OCI-LY7 (cell line): ENCODE measurements around the gene FNDC5. TPM values are rescaled to one million over a fixed set of nuclear protein-coding genes. Genes with fewer than 3 reads are reported as not detected.

Experiments used
- BruUV-seq: library from RNA; stranded (reverse); fragments of 400-500 nt; replicated peaks from 2 replicates; lab custom pipeline; 2021; lab: Mats Ljungman, UMichigan
- CTCF ChIA-PET: fragments of 300-600 bp; sonication (Branson Sonifier 250); formaldehyde crosslinking; loops from one replicate; lab custom pipeline; 2022; ENCODE audit warnings: antibody characterized with exemption; ENCODE audit not compliant: unreplicated experiment; lab: Charles Lee
- POLR2A ChIA-PET: fragments of 300-600 bp; sonication (Branson Sonifier 250); formaldehyde crosslinking; loops from one replicate; lab custom pipeline; 2022; ENCODE audit warnings: antibody characterized with exemption; lab: Charles Lee
- DNase-seq: peaks from one replicate; pipeline ENCODE4 v3.0.0-alpha.2; 2015; ENCODE audit warnings: low spot score
- H2AFZ ChIP-seq: fragments of 200-600 bp; sonication (generic), shearing (Covaris generic); 2 replicates; pipeline ENCODE4 v1.6.1; 2014; ENCODE audit warnings: mild to moderate bottlenecking, antibody characterized with exemption, low read length, moderate library complexity
- H3K27ac ChIP-seq: fragments of 200-600 bp; sonication (generic); 2 replicates; pipeline ENCODE4 v1.5.1; 2014; ENCODE audit warnings: mixed run types, low read depth, mild to moderate bottlenecking, moderate library complexity, low read length, inconsistent platforms; ENCODE audit not compliant: poor library complexity, severe bottlenecking
- H3K36me3 ChIP-seq: fragments of 200-600 bp; sonication (generic); 2 replicates; pipeline ENCODE4 v1.6.1; 2014; ENCODE audit warnings: mild to moderate bottlenecking, antibody characterized with exemption, low read length, moderate library complexity, mixed read lengths; ENCODE audit not compliant: insufficient read depth
- H3K4me1 ChIP-seq: fragments of 200-600 bp; sonication (generic); 2 replicates; pipeline ENCODE4 v1.5.1; 2014; ENCODE audit warnings: mild to moderate bottlenecking, low read length; ENCODE audit not compliant: insufficient read depth, poor library complexity, severe bottlenecking
- H3K4me2 ChIP-seq: fragments of 200-600 bp; sonication (generic); 2 replicates; pipeline ENCODE4 v1.6.1; 2014; ENCODE audit warnings: mild to moderate bottlenecking, low read length
- H3K4me3 ChIP-seq: fragments of 200-600 bp; sonication (generic); 2 replicates; pipeline ENCODE4 v1.5.1; 2014; ENCODE audit warnings: mild to moderate bottlenecking, low read depth, low read length; ENCODE audit not compliant: poor library complexity, severe bottlenecking
- H3K79me2 ChIP-seq: fragments of 200-600 bp; sonication (generic); 2 replicates; pipeline ENCODE4 v1.6.1; 2016; ENCODE audit warnings: low read depth, mild to moderate bottlenecking, low read length, moderate library complexity, mixed read lengths; ENCODE audit not compliant: insufficient read depth
- H3K9me2 ChIP-seq: fragments of 200-600 bp; sonication (generic); 2 replicates; pipeline ENCODE4 v1.6.1; 2016; ENCODE audit warnings: mild to moderate bottlenecking, low read length, mixed read lengths; ENCODE audit not compliant: insufficient read depth
- H3K9me3 ChIP-seq: fragments of 200-600 bp; sonication (generic); 2 replicates; pipeline ENCODE4 v1.6.1; 2014; ENCODE audit warnings: mild to moderate bottlenecking, mixed run types, low read length, mixed read lengths
- H4K20me1 ChIP-seq: fragments of 200-600 bp; sonication (generic); 2 replicates; pipeline ENCODE4 v1.6.1; 2014; ENCODE audit warnings: mild to moderate bottlenecking, antibody characterized with exemption, low read length, moderate library complexity, mixed read lengths; ENCODE audit not compliant: insufficient read depth
- EZH2phosphoT487 ChIP-seq: fragments of 200-600 bp; sonication (generic); IDR thresholded peaks from 2 replicates; pipeline ENCODE4 v1.6.1; 2018; ENCODE audit warnings: low read depth, borderline replicate concordance, mild to moderate bottlenecking, mixed run types, antibody characterized with exemption, low read length, moderate library complexity, mixed read lengths
- intact Hi-C: fragments of 100-400 bp; cut with micrococcal nuclease; formaldehyde crosslinking; loops from one replicate; pipeline ENCODE4 v1.10.0; 2022; ENCODE audit not compliant: unreplicated experiment
- total RNA-seq, 2 experiments: library from RNA; depleted of rRNA in 1 of 2; stranded (reverse); fragments of >200 nt in 1 of 2; shearing (Covaris generic) in 1 of 2; gene quantifications; 2 replicates each; pipeline ENCODE4 v1.2.3, GENCODE V29; 2014 to 2022
- TF ChIP-seq, protein P1 (sequence below): fragments of 200-600 bp; sonication (generic); conservative IDR thresholded peaks from 2 replicates; pipeline ENCODE4 v1.5.1; 2014; ENCODE audit warnings: mild to moderate bottlenecking, antibody characterized with exemption, low read length, moderate library complexity, mixed read lengths

Gene FNDC5
- total RNA-seq, 2 experiments from 2014 or later, result not detected

DNA sequence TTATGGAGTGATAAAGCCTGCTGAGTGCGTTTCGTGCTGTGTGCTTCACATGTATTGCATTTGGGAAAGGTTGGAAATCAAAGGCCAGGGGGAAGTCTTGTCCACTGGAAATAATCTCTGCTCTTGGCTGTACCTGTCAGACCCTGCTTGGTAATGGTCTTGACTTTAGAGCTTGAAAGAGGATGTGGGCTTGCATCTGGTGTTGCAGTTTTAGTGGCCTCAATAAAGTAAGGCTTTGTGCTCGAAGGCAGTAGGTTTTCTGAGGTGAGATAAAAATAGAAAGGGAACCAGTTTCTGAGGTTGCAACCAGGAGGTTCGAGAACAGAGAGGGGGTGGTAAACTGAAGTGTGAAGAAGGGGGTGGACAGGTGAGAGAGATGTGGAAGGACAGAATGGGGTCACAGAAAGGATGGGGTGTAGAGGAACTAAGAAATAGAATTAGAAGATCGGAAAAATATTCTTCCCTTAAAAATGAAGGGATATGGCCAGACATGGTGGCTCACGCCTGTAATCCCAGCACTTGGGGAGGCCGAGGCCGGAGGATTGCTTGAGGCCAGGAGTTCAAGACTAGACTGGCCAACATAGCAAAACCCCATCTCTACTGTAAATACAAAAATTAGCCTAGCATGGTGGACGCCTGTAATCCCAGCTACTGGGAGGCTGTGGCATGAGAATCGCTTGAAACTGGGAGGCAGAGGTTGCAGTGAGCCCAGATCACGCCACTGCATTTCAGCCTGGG lies 51.7 kb downstream of the FNDC5 start:
- Histone ChIP-seq H3K9me3 (no peaks in the 10 kb centered on the region; the same call in 1 of the 2 replicates), H3K4me1 (peaks cover 64% of the 10 kb centered on the region), H3K79me2 (peaks cover 91% of the 10 kb centered on the region), H3K27ac (peak overlapping the region; percentile 99), H3K4me2 (peak overlapping the region; percentile 98), H3K36me3 (peaks cover 61% of the 10 kb centered on the region), H2AFZ (no peak overlapping the region; the same call in 1 of the 2 replicates), H3K9me2 (no peaks in the 10 kb centered on the region), H4K20me1 (peaks cover 16% of the 10 kb centered on the region), H3K4me3 (peak overlapping the region; percentile 100)
- BruUV-seq, result no TSS peak
- POLR2A ChIA-PET, result interaction anchor here (0.6 to 0.7 kb wide), 3 partner anchors 46 to 618 kb away, joined by 3 to 4 read pairs (median 3); no protein-coding TSS in a partner anchor
- intact Hi-C loops, result loop anchor here (1.0 to 5.0 kb wide), 5 partner anchors 54 to 482 kb away; partner anchors contain the start of genes MARCKSL1, RNF19B and ZBTB8OS
- no peak for TF ChIP-seq EZH2phosphoT487
- TF ChIP-seq, protein P1, sequence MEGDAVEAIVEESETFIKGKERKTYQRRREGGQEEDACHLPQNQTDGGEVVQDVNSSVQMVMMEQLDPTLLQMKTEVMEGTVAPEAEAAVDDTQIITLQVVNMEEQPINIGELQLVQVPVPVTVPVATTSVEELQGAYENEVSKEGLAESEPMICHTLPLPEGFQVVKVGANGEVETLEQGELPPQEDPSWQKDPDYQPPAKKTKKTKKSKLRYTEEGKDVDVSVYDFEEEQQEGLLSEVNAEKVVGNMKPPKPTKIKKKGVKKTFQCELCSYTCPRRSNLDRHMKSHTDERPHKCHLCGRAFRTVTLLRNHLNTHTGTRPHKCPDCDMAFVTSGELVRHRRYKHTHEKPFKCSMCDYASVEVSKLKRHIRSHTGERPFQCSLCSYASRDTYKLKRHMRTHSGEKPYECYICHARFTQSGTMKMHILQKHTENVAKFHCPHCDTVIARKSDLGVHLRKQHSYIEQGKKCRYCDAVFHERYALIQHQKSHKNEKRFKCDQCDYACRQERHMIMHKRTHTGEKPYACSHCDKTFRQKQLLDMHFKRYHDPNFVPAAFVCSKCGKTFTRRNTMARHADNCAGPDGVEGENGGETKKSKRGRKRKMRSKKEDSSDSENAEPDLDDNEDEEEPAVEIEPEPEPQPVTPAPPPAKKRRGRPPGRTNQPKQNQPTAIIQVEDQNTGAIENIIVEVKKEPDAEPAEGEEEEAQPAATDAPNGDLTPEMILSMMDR, result no peak
- peak; percentile 92 for DNase-seq
- CTCF ChIA-PET, result interaction anchor here (0.6 kb wide), 1 partner anchor 1102 kb away, joined by 3 read pairs; no protein-coding TSS in a partner anchor

DNA sequence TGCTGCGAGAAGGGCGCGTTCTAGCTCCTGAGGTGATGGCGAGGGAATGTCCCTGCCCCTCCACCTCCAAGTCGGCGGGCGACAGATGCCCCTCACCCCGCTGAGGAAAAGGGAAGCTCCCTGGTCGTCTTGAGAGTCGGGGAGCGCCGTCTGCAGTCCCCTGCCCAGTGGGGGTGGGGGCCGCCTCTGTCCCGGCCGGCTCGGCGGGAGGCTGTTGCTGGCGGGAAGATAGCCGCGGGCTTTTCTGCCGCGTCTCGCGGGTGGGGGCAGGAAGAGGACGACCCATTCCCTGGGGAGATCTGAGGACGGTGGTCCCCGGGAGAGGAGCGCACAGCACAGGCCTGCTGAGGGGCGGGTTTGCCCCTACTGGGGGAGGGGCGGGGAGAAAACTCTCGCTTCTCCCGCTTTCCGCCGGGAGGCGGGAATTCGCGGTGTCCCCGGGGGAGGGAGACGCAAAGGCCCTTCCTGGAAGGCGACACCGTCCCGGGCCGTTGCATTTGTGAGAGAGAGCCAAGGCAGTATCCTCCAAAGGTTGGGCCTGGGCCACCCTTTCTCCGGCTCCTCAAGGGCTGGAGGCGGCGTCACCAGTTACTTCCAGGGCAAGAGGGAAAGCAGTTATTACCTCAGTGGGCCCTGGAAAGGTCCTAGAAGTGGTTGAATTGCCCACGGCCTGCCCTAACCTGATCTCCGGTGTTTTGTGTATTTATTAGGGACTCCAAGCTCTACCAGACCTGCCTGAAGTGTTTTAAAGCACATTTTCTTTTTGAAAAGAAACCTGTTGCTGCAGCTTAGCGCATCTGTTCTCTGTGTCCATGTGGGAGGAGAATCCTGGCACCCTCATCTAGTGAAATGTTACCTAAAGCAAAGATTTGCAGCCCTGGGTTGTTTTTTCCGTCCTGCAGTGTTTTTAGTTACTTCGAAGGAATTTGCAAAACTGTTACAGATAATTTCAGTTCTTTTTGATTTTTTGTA lies 52.6 kb downstream of the FNDC5 start:
- Histone ChIP-seq H4K20me1 (peaks cover 14% of the 10 kb centered on the region), H3K4me3 (peak overlapping the region; percentile 100), H3K4me2 (peak overlapping the region; percentile 98), H2AFZ (no peak overlapping the region; the same call in 1 of the 2 replicates), H3K27ac (peak overlapping the region; percentile 99), H3K9me3 (no peaks in the 10 kb centered on the region; the same call in 1 of the 2 replicates), H3K9me2 (no peaks in the 10 kb centered on the region), H3K79me2 (peaks cover 93% of the 10 kb centered on the region), H3K4me1 (peaks cover 70% of the 10 kb centered on the region), H3K36me3 (peaks cover 63% of the 10 kb centered on the region)
- no TSS peak for BruUV-seq
- DNase-seq, result peak; percentile 68
- POLR2A ChIA-PET, result interaction anchor here (0.6 to 0.7 kb wide), 3 partner anchors 46 to 617 kb away, joined by 3 to 4 read pairs (median 3); no protein-coding TSS in a partner anchor
- intact Hi-C loops, result loop anchor here (1.0 to 5.0 kb wide), 6 partner anchors 55 to 746 kb away; partner anchors contain the start of genes MARCKSL1, RNF19B, TMEM39B and ZBTB8OS
- CTCF ChIA-PET, result interaction anchor here (0.6 kb wide), 1 partner anchor 1101 kb away, joined by 3 read pairs; no protein-coding TSS in a partner anchor
- TF ChIP-seq EZH2phosphoT487, result no peak
- TF ChIP-seq, protein P1, result no peak
